Measurements from ENCODE around the gene C1orf21. TPM values are rescaled to one million over a fixed set of nuclear protein-coding genes. Genes with fewer than 3 reads are reported as not detected.

Gene C1orf21
- total and polyA plus RNA-seq, 2 donors = 13.6 to 42.7 TPM

DNA sequence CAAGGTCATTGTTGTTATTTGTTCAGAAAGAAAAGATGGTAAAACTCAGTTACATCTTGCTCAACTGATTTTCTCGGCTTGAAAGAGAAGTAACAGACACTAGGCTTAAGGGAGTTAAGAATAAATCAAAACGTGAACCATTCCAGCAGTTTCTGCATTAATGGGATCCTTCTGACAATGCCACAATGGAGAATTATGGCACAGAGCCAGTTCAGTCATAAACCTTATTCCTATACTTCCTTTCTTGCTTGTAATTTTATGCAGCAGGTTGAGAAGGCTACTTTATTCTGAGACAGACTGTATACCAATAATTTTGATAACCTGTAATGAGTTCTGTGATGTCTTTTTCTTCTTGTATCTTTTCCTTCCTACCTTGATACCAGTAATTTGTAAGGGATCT, 167.0 kb downstream of the C1orf21 start:
- no peak for DNase-seq (ENCODE audit: low read depth in 6 of 9, low spot score in 9 of 9)
- Histone ChIP-seq H3K4me1 (ENCODE audit: control insufficient read depth in 2 of 2, insufficient read depth in 2 of 2, low read length in 2 of 2) (no peaks in the 10 kb centered on the region), H3K9me3 (ENCODE audit: control insufficient read depth in 2 of 2, insufficient read depth in 1 of 2, low read length in 1 of 2) (no peaks in the 10 kb centered on the region), H3K27ac (ENCODE audit: low read depth in 1 of 2, low read length in 1 of 2) (no peak overlapping the region), H3K36me3 (ENCODE audit: control insufficient read depth in 2 of 2, insufficient read depth in 2 of 2, low read length in 1 of 2) (no peaks in the 10 kb centered on the region), H3K4me3 (ENCODE audit: low read length in 2 of 2) (no peak overlapping the region), H3K27me3 (ENCODE audit: control insufficient read depth in 2 of 2, insufficient read depth in 1 of 2, low read length in 1 of 2) (no peaks in the 10 kb centered on the region)
- 96% methylated on average over 2 of the region's 2 CpGs for WGBS

DNA sequence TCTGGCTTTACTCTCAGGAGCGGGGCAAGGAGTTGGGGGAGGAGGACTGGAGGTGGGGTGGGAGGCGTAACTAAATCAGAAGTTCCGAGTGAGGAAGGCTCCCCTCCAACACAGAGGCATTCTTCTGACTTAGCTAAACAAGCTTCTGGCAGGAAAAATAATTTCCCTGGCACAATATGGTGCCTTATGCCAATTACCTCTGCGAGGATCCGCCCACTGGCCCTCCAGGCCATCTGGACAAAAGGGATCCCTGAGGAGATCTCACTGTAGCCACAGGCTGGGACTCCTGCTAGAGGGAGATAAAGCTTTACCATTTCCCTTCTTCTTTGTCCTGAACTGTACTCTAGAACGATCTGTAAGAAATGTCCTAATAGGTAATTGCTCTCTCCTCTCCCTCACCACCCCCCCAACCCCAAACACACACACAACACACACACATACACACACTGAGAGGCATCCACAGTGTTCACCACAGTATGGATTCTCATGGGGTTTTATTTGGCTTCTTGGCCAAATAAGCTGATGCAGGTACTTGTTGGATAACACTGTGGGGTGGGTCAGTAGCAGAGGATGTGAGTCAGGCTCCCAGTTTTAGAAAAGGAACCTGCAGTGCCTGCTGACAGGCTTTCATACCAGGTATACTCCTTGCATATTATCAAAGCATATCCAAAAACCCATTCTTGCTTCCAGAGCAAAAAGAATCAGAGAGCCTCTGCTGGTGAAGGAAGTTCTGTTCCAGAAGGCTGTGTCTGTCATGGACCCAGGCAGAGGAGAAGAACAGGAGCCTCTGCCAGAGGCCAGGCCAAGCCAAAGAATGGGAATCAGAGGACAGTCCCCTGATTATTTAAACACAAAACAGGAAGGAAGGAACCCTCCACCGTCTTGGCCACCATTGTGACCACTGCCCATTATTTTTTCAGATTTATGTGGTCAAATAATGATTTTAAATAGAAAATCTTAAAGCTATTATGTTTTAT, 169.1 kb downstream of the C1orf21 start:
- DNase-seq (ENCODE audit: low read depth in 6 of 9, low spot score in 9 of 9) = no peak
- no peaks in the 10 kb centered on the region for H3K4me1 ChIP-seq (ENCODE audit: control insufficient read depth in 2 of 2, insufficient read depth in 2 of 2, low read length in 2 of 2)
- no peaks in the 10 kb centered on the region for H3K9me3 ChIP-seq (ENCODE audit: control insufficient read depth in 2 of 2, insufficient read depth in 1 of 2, low read length in 1 of 2)
- H3K36me3 ChIP-seq (ENCODE audit: control insufficient read depth in 2 of 2, insufficient read depth in 2 of 2, low read length in 1 of 2) = no peaks in the 10 kb centered on the region
- no peak overlapping the region for H3K4me3 ChIP-seq (ENCODE audit: low read length in 2 of 2)
- WGBS = 91% methylated on average over 7 of the region's 7 CpGs
- H3K27ac ChIP-seq (ENCODE audit: low read depth in 1 of 2, low read length in 1 of 2) = no peak overlapping the region
- H3K27me3 ChIP-seq (ENCODE audit: control insufficient read depth in 2 of 2, insufficient read depth in 1 of 2, low read length in 1 of 2) = no peaks in the 10 kb centered on the region

DNA sequence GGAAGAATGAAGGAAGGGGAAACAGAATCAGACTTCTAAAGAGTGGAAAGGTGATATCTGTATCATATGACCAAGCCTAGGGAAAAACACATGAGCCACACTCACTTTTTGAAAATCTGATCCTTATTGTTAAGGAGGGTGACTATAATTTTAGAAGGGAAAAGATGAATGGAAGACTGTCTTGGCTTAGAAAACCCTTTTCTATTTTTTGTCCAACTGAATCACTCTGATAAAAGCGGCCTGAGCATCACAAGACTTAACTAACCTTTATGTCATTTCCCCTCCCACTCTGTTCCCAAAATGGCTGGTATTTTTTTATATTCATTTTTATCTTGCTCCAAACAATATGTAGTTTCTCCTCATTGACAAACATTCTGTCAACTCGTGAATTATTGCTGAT, 169.8 kb downstream of the C1orf21 start:
- 94% methylated on average over 2 of the region's 2 CpGs for WGBS
- Histone ChIP-seq H3K36me3 (ENCODE audit: control insufficient read depth in 2 of 2, insufficient read depth in 2 of 2, low read length in 1 of 2) (no peaks in the 10 kb centered on the region), H3K27ac (ENCODE audit: low read depth in 1 of 2, low read length in 1 of 2) (no peak overlapping the region)

DNA sequence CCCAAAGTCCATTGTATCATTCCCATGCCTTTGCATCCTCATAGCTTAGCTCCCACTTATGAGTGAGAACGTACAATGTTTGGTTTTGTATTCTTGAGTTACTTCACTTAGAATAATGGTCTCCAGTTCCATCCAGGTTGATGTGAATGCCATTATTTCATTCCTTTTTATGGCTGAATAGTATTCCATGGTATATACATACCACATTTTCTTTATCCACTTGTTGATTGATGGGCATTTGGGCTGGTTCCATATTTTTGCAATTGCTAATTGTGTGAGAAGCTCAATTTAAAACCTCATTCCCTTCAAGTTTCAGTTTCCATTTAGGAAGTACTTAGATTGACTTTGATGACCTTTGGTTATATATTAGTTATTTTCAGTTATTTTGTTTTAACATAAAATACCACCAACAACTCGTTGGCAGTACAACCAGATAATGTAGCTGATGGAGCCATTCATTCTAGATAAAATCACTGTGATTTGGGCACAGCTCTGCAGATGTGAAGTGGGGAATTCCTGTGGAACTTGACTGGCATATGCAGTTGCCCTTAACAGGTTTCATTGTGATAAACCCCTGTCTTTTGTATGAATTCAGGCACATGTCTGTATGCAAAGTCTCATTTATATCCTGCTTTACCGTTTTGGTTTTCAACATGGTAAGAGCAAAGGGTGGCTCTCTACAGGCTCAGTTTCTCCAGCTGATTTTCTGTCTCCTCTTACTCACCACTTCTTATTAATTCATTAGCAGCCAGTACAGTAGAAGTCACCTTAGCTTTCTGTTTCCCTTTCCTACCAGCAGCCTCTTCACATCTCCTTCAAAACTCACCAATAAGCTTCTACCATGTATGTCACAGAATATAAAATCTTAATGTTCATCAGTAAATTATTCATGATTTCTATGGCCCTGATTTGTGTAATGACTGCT, 170.9 kb downstream of the C1orf21 start:
- Histone ChIP-seq H3K27me3 (ENCODE audit: control insufficient read depth in 2 of 2, insufficient read depth in 1 of 2, low read length in 1 of 2) (no peaks in the 10 kb centered on the region), H3K36me3 (ENCODE audit: control insufficient read depth in 2 of 2, insufficient read depth in 2 of 2, low read length in 1 of 2) (no peaks in the 10 kb centered on the region), H3K27ac (ENCODE audit: low read depth in 1 of 2, low read length in 1 of 2) (no peak overlapping the region), H3K9me3 (ENCODE audit: control insufficient read depth in 2 of 2, insufficient read depth in 1 of 2, low read length in 1 of 2) (no peaks in the 10 kb centered on the region), H3K4me1 (ENCODE audit: control insufficient read depth in 2 of 2, insufficient read depth in 2 of 2, low read length in 2 of 2) (no peaks in the 10 kb centered on the region), H3K4me3 (ENCODE audit: low read length in 2 of 2) (no peak overlapping the region)
- WGBS = 91% methylated on average over 3 of the region's 3 CpGs
- no peak for DNase-seq (ENCODE audit: low read depth in 6 of 9, low spot score in 9 of 9)

More for the DNA sequence above, 169.8 kb downstream of the C1orf21 start:
- H3K4me1 ChIP-seq (ENCODE audit: control insufficient read depth in 2 of 2, insufficient read depth in 2 of 2, low read length in 2 of 2) = no peaks in the 10 kb centered on the region
- H3K9me3 ChIP-seq (ENCODE audit: control insufficient read depth in 2 of 2, insufficient read depth in 1 of 2, low read length in 1 of 2) = no peaks in the 10 kb centered on the region
- no peaks in the 10 kb centered on the region for H3K27me3 ChIP-seq (ENCODE audit: control insufficient read depth in 2 of 2, insufficient read depth in 1 of 2, low read length in 1 of 2)
- no peak overlapping the region for H3K4me3 ChIP-seq (ENCODE audit: low read length in 2 of 2)
- DNase-seq (ENCODE audit: low read depth in 6 of 9, low spot score in 9 of 9) = no peak

DNA sequence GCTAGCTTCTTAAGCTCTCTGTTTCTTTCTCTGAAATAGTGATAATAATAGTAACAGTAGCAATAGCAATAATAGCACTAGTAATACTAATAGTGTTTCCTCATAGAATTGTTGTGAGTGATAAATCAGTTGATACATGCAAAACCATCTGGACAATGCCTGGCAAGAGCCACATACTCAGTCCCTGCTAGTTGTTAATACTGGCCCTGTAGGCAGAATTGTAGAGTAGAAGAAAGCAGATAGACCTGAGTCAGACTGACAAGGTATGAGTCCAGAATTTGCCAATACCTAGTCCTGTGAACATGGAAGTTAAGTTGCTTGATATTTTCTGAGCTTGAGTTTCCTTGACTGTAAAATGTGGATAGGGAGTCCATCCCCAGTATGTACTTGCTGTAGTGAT, 171.9 kb downstream of the C1orf21 start:
- Histone ChIP-seq H3K27me3 (ENCODE audit: control insufficient read depth in 2 of 2, insufficient read depth in 1 of 2, low read length in 1 of 2) (no peaks in the 10 kb centered on the region), H3K4me3 (ENCODE audit: low read length in 2 of 2) (no peak overlapping the region), H3K27ac (ENCODE audit: low read depth in 1 of 2, low read length in 1 of 2) (no peak overlapping the region), H3K36me3 (ENCODE audit: control insufficient read depth in 2 of 2, insufficient read depth in 2 of 2, low read length in 1 of 2) (no peaks in the 10 kb centered on the region), H3K4me1 (ENCODE audit: control insufficient read depth in 2 of 2, insufficient read depth in 2 of 2, low read length in 2 of 2) (no peaks in the 10 kb centered on the region), H3K9me3 (ENCODE audit: control insufficient read depth in 2 of 2, insufficient read depth in 1 of 2, low read length in 1 of 2) (no peaks in the 10 kb centered on the region)
- no peak for DNase-seq (ENCODE audit: low read depth in 6 of 9, low spot score in 9 of 9)

DNA sequence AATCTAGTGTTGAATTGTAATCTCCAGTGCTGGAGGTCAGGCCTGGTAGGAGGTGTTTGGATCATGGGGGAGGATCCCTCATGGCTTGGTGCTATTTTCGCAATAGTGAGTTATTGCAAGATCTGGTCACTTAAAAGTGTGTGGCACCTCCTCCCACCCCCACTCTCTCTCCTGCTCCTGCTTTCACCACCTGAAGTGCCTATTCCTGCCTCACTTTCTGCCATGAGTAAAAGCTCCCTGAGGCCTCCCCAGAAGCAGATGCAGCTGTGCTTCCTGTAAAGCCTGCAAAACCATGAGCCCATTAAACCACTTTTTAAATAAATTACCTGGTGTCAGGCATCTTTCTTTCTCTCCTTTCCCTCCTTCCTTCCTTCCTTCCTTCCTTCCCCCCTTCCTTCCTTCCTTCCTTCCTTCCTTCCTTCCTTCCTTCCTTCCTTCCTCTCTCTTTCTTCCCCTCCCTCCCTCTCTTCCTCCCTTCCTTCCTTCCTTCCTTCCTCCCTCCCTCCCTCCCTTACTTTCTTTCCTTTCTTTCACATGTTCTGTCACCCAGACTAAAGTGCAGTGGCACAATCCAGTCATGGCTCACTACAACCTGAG, 172.4 kb downstream of the C1orf21 start:
- no peak for DNase-seq (ENCODE audit: low read depth in 6 of 9, low spot score in 9 of 9)
- no peaks in the 10 kb centered on the region for H3K9me3 ChIP-seq (ENCODE audit: control insufficient read depth in 2 of 2, insufficient read depth in 1 of 2, low read length in 1 of 2)
- WGBS = 100% methylated on average over 1 of the region's 1 CpG

DNA sequence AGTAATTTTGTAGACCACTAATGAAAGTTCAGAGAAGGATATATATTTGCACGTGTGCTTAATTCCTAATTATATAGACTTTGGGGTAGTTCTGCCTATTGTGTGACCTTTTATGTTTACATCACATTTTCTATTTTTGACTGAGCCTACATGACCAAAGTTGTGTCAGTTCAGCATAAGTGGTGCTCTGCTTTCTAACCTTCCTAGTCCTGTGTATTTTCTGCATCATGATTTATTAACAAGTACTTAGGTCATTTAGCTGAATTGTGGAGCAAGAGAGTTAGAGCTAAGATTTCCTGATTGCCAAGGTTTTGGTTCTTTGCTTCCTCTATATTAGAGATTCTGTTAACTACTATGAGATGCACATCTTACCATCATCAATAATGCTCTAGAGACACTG, 176.0 kb downstream of the C1orf21 start:
- H3K9me3 ChIP-seq (ENCODE audit: control insufficient read depth in 2 of 2, insufficient read depth in 1 of 2, low read length in 1 of 2) = no peaks in the 10 kb centered on the region
- WGBS = 93% methylated on average over 1 of the region's 1 CpG

More for the DNA sequence above, 172.4 kb downstream of the C1orf21 start:
- Histone ChIP-seq H3K4me1 (ENCODE audit: control insufficient read depth in 2 of 2, insufficient read depth in 2 of 2, low read length in 2 of 2) (no peaks in the 10 kb centered on the region), H3K36me3 (ENCODE audit: control insufficient read depth in 2 of 2, insufficient read depth in 2 of 2, low read length in 1 of 2) (no peaks in the 10 kb centered on the region), H3K27ac (ENCODE audit: low read depth in 1 of 2, low read length in 1 of 2) (no peak overlapping the region), H3K27me3 (ENCODE audit: control insufficient read depth in 2 of 2, insufficient read depth in 1 of 2, low read length in 1 of 2) (no peaks in the 10 kb centered on the region), H3K4me3 (ENCODE audit: low read length in 2 of 2) (no peak overlapping the region)

DNA sequence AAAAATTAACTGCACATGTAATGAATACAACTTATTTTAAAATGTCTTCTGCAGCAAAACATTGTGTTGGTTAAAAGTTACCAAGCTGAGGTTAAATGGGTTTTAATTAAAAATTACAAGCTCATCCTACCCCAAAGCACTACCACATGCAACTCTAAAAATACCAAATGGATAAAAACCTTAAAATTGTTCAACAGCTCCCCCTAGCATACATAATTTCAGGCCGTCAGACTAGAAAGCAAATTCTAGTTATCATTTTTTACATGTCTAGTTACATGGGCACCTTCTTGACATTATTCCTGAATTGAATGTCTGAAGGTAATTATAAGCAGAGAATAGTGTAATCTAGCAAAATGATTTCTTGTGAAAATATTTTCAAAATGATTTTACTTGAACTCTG, 176.5 kb downstream of the C1orf21 start:
- DNase-seq (ENCODE audit: low read depth in 6 of 9, low spot score in 9 of 9) = no peak
- H3K27me3 ChIP-seq (ENCODE audit: control insufficient read depth in 2 of 2, insufficient read depth in 1 of 2, low read length in 1 of 2) = no peaks in the 10 kb centered on the region
- H3K4me1 ChIP-seq (ENCODE audit: control insufficient read depth in 2 of 2, insufficient read depth in 2 of 2, low read length in 2 of 2) = no peaks in the 10 kb centered on the region
- no peak overlapping the region for H3K4me3 ChIP-seq (ENCODE audit: low read length in 2 of 2)
- H3K36me3 ChIP-seq (ENCODE audit: control insufficient read depth in 2 of 2, insufficient read depth in 2 of 2, low read length in 1 of 2) = no peaks in the 10 kb centered on the region
- no peak overlapping the region for H3K27ac ChIP-seq (ENCODE audit: low read depth in 1 of 2, low read length in 1 of 2)
- H3K9me3 ChIP-seq (ENCODE audit: control insufficient read depth in 2 of 2, insufficient read depth in 1 of 2, low read length in 1 of 2) = no peaks in the 10 kb centered on the region
- WGBS = 55% methylated on average over 1 of the region's 1 CpG

More for the DNA sequence above, 176.0 kb downstream of the C1orf21 start:
- H3K4me1 ChIP-seq (ENCODE audit: control insufficient read depth in 2 of 2, insufficient read depth in 2 of 2, low read length in 2 of 2) = no peaks in the 10 kb centered on the region
- no peaks in the 10 kb centered on the region for H3K36me3 ChIP-seq (ENCODE audit: control insufficient read depth in 2 of 2, insufficient read depth in 2 of 2, low read length in 1 of 2)
- H3K27ac ChIP-seq (ENCODE audit: low read depth in 1 of 2, low read length in 1 of 2) = no peak overlapping the region
- no peak overlapping the region for H3K4me3 ChIP-seq (ENCODE audit: low read length in 2 of 2)
- no peaks in the 10 kb centered on the region for H3K27me3 ChIP-seq (ENCODE audit: control insufficient read depth in 2 of 2, insufficient read depth in 1 of 2, low read length in 1 of 2)
- no peak for DNase-seq (ENCODE audit: low read depth in 6 of 9, low spot score in 9 of 9)
